Adipocyte (in vitro differentiated cells): Measurements from ENCODE around the gene R3HDM2.

ENCODE experiments used
- DNase-seq: peaks from one replicate; pipeline ENCODE4 v3.0.0-alpha.2; 2015; ENCODE audit warnings: low read depth
- H3K27me3 ChIP-seq: replicated peaks from 2 replicates; pipeline ENCODE4 v1.7.0; 2013; ENCODE audit warnings: mild to moderate bottlenecking, low read length, moderate library complexity; ENCODE audit not compliant: control insufficient read depth, insufficient read depth
- H3K36me3 ChIP-seq: 2 replicates; pipeline ENCODE4 v1.7.0; 2013; ENCODE audit warnings: low read length, mild to moderate bottlenecking, moderate library complexity; ENCODE audit not compliant: control insufficient read depth, insufficient read depth, severe bottlenecking
- H3K4me1 ChIP-seq: 2 replicates; pipeline ENCODE4 v1.7.0; 2013; ENCODE audit warnings: mild to moderate bottlenecking, low read length, moderate library complexity; ENCODE audit not compliant: control insufficient read depth, insufficient read depth
- H3K4me3 ChIP-seq: 2 replicates; pipeline ENCODE4 v1.7.0; 2013; ENCODE audit warnings: mild to moderate bottlenecking, low read length, moderate library complexity
- H3K9ac ChIP-seq: 2 replicates; pipeline ENCODE4 v1.7.0; 2013; ENCODE audit warnings: mild to moderate bottlenecking, low read length, moderate library complexity
- H3K9me3 ChIP-seq: 2 replicates; pipeline ENCODE4 v1.7.0; 2013; ENCODE audit warnings: mild to moderate bottlenecking, low read length, moderate library complexity; ENCODE audit not compliant: control insufficient read depth

The R3HDM2 gene

DNA sequence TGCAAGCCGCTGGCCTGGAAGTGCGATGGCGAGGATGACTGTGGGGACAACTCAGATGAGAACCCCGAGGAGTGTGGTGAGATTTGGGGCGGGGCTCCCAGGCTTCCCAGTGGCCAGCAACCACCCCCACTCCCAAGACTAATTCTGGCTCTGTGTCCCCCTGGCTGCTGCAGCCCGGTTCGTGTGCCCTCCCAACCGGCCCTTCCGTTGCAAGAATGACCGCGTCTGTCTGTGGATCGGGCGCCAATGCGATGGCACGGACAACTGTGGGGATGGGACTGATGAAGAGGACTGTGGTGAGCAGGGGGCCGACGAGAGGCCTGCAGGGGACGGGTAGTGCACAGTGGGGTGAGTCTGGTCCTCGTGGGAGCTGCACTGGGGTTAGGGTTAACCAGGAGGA is 226.4 kb downstream of the R3HDM2 start:
- H3K36me3 ChIP-seq: peaks cover 95% of the 10 kb centered on the region

GRCh38 chr12:57203791-57204190 is 227.1 kb downstream of the R3HDM2 start:
- peaks cover 95% of the 10 kb centered on the region for H3K36me3 ChIP-seq
- H3K9ac ChIP-seq: no peak overlapping the region
- no peaks in the 10 kb centered on the region for H3K4me1 ChIP-seq
- H3K4me3 ChIP-seq: no peak overlapping the region
- no peaks in the 10 kb centered on the region for H3K9me3 ChIP-seq
- no peak for DNase-seq
- no peaks in the 10 kb centered on the region for H3K27me3 ChIP-seq

More for the DNA sequence above, 226.4 kb downstream of the R3HDM2 start:
- no peak for DNase-seq
- Histone ChIP-seq H3K9me3 (no peaks in the 10 kb centered on the region), H3K9ac (no peak overlapping the region), H3K4me1 (no peaks in the 10 kb centered on the region), H3K27me3 (no peaks in the 10 kb centered on the region), H3K4me3 (no peak overlapping the region)
